Fibroblast of skin of scalp (primary cell): ENCODE measurements around the gene SORL1.
"Not testable (repeated sequence)": the region's sequence is repeated elsewhere in the genome, so short reads cannot be mapped to it uniquely, and the experiment has no call there.

Experiments
- DNase-seq: peaks from one replicate; pipeline ENCODE4 v3.0.0-alpha.2; 2013

SORL1 gene

GRCh38 chr11:121634889-121635288, 182.8 kb downstream of the SORL1 start:
- peak; percentile 74 for DNase-seq

- DNase-seq = no peak
These were observed 184.1 kb downstream of the SORL1 start for GRCh38 chr11:121636081-121636799.

GRCh38 chr11:121636800-121637176, 184.7 kb downstream of the SORL1 start:
- DNase-seq = no peak

GRCh38 chr11:121637587-121637986, 185.5 kb downstream of the SORL1 start:
- not testable (repeated sequence) for DNase-seq

- no peak for DNase-seq
These were observed 191.5 kb downstream of the SORL1 start for GRCh38 chr11:121643479-121644186.

GRCh38 chr11:121644187-121644512, 192.0 kb downstream of the SORL1 start:
- DNase-seq = no peak

- DNase-seq = no peak
These were observed 192.9 kb downstream of the SORL1 start for GRCh38 chr11:121645001-121645400.

- peak; percentile 47 for DNase-seq
These were observed 193.5 kb downstream of the SORL1 start for GRCh38 chr11:121645596-121645995.

GRCh38 chr11:121648306-121648705, 196.2 kb downstream of the SORL1 start:
- no peak for DNase-seq

- DNase-seq = no peak
These were observed 197.7 kb downstream of the SORL1 start for GRCh38 chr11:121649798-121650197.

GRCh38 chr11:121650351-121651256, 198.5 kb downstream of the SORL1 start:
- DNase-seq = no peak

GRCh38 chr11:121651257-121651605, 199.1 kb downstream of the SORL1 start:
- no peak for DNase-seq

- DNase-seq = peak; percentile 53
These were observed 200.9 kb downstream of the SORL1 start for GRCh38 chr11:121652971-121653370.

GRCh38 chr11:121654259-121654842, 202.2 kb downstream of the SORL1 start:
- no peak for DNase-seq

- no peak for DNase-seq
These were observed 202.9 kb downstream of the SORL1 start for GRCh38 chr11:121654843-121655536.

- DNase-seq = peak; percentile 99
These were observed 203.6 kb downstream of the SORL1 start for GRCh38 chr11:121655537-121656327.

- DNase-seq = no peak
These were observed 204.4 kb downstream of the SORL1 start for GRCh38 chr11:121656328-121657090.

GRCh38 chr11:121657146-121657545, 205.0 kb downstream of the SORL1 start:
- no peak for DNase-seq

GRCh38 chr11:121659811-121660210, 207.7 kb downstream of the SORL1 start:
- no peak for DNase-seq

GRCh38 chr11:121661880-121662486, 209.9 kb downstream of the SORL1 start:
- peak; percentile 84 for DNase-seq
